HL-60 (cell line): ENCODE measurements around the gene ADGRA1.

Source experiments
- DNase-seq, 2 experiments: peaks; one replicate each; pipeline ENCODE4 v3.0.0-alpha.2; 2010 to 2020; ENCODE audit warnings: low read depth in 1 of 2, low spot score in 1 of 2
- H3K27ac ChIP-seq: fragments of 250-450 bp; sonication (Bioruptor Pico); replicated peaks from 2 replicates; pipeline ENCODE4 v1.5.1; 2020; ENCODE audit warnings: mild to moderate bottlenecking, moderate library complexity
- H3K27me3 ChIP-seq: fragments of 250-450 bp; sonication (Bioruptor Pico); 2 replicates; pipeline ENCODE4 v1.5.1; 2021; ENCODE audit warnings: mild to moderate bottlenecking, moderate library complexity; ENCODE audit not compliant: insufficient read depth, poor library complexity, severe bottlenecking
- H3K4me3 ChIP-seq: replicated peaks from 2 replicates; pipeline ENCODE4 v1.5.1; 2011; ENCODE audit warnings: mild to moderate bottlenecking, control low read depth, low read length; ENCODE audit not compliant: insufficient read depth
- GABPA ChIP-seq: IDR thresholded peaks from 2 replicates; pipeline ENCODE4 v1.6.1; 2012; ENCODE audit warnings: low read depth
- POLR2AphosphoS5 ChIP-seq: IDR thresholded peaks from 2 replicates; pipeline ENCODE4 v1.6.1; 2012; ENCODE audit warnings: low read depth
- REST ChIP-seq: IDR thresholded peaks from 2 replicates; pipeline ENCODE4 v1.6.1; 2012; ENCODE audit warnings: low read depth; ENCODE audit not compliant: insufficient replicate concordance
- SPI1 ChIP-seq: IDR thresholded peaks from 2 replicates; pipeline ENCODE4 v1.6.1; 2012; ENCODE audit warnings: low read depth, mild to moderate bottlenecking, borderline replicate concordance
- TF ChIP-seq, protein P1 (sequence below): IDR thresholded peaks from one replicate; pipeline ENCODE4 v1.5.1; 2011; ENCODE audit warnings: low read length, control low read depth, inconsistent platforms; ENCODE audit not compliant: insufficient read depth

Gene ADGRA1

DNA sequence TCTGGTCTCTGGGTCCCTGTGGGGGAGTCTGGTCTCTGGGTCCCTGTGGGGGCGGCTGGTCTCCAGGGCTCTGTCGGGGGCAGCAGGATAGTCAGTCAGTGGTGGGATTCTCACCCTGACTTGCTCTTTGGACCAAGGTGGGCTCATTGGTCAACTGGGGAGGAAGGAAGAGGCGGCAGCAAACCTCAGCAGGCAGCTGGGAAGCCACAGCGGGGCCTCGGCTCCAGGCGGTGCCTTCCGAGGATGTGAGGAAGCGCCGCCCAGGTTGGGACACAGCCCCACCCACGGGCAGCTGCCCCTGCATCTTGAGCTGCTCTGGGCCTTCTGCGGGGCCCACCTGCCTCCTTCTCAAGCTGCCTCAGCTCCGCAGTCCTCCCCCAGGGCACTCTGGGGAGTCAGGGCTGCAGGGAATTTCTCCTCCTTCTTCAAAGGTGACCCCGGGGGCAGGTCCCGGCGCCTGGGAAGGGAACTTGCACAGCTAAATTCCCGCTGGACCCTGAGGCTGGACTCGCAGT, 51.9 kb downstream of the ADGRA1 start:
- TF ChIP-seq REST (no peak), GABPA (no peak), SPI1 (no peak), POLR2AphosphoS5 (no peak)
- H3K27me3 ChIP-seq: peaks cover 2% of the 10 kb centered on the region
- no peak overlapping the region for H3K27ac ChIP-seq
- no peak overlapping the region for H3K4me3 ChIP-seq
- no peak for DNase-seq

DNA sequence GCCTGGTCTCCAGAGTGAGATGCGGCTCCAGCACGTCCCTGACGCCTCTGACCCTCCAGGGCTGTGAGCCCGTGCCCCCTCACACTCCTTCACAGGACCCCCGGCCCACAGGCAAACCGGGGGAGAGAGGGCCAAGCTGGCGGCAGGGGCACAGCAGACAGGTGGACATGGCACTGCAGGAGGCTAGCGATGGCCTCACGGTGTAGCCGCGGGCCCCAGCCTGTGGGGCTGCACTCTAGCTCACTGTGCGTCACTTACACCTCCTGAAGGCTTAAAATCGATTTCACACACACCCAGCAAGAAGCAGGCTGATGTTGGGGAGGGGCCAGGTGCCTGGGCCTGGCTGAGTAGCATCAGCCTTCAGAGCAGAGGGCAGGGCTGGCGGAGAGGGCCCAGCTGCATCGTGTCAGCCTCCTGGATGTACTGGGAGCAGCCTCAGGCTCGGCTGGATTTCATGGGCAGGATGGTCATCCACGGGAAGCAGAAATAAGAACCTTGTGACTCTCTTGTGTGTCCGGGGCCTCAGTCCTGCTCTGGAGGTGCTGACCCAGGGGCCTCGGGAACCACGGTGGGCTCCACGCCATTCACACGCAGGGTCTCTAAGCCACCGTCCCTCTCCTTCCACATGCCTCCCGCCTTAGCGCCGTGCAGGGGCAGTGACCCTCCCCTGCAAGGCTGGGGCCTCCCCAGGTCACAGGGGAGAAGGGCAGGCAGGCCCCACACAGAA, 52.9 kb downstream of the ADGRA1 start:
- H3K27ac ChIP-seq: no peak overlapping the region
- TF ChIP-seq POLR2AphosphoS5: no peak
- TF ChIP-seq, protein P1, sequence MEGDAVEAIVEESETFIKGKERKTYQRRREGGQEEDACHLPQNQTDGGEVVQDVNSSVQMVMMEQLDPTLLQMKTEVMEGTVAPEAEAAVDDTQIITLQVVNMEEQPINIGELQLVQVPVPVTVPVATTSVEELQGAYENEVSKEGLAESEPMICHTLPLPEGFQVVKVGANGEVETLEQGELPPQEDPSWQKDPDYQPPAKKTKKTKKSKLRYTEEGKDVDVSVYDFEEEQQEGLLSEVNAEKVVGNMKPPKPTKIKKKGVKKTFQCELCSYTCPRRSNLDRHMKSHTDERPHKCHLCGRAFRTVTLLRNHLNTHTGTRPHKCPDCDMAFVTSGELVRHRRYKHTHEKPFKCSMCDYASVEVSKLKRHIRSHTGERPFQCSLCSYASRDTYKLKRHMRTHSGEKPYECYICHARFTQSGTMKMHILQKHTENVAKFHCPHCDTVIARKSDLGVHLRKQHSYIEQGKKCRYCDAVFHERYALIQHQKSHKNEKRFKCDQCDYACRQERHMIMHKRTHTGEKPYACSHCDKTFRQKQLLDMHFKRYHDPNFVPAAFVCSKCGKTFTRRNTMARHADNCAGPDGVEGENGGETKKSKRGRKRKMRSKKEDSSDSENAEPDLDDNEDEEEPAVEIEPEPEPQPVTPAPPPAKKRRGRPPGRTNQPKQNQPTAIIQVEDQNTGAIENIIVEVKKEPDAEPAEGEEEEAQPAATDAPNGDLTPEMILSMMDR: no peak
- no peak for TF ChIP-seq SPI1
- no peak for TF ChIP-seq REST
- no peak for TF ChIP-seq GABPA

DNA sequence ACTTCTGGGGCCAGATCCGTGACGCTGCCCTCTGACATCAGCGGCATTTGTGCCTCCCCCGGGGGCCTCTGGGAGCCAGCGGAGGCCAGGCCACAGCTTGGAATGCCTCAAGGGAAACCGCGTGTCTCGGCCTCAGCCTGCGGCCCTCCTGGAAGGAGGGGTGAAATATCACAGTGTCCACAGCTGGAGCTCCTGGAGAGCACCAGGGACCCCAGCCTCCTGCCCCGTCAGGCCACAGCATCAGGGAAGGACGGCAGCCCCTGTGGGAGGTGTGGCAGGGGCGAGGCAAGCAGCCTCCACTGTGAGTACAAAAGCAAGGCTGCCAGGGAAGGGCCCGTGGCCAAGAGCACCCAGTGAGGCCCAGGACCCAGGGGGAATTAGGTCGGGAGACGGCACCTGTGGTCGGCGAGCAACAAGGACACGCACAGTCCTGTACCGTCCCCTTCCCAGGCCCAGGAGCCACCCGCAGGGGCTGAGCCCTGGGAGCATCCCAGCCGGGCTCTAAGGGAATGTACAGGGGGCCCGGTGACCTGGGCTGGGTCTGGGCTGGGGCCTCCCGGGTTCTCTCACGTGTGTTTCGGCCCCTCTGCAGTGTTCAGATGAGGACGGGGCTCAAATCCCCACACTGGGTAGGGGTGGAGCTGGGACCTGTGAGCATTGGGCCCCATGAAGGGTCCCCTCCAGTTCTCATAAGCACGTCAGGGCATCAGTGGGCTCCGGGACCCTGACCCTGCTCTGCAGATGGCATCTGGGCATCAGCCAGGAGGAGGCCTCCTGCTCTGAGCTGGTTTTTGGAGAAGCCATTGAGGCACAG, 53.6 kb downstream of the ADGRA1 start:
- Histone ChIP-seq H3K27me3 (peaks cover 2% of the 10 kb centered on the region), H3K4me3 (no peak overlapping the region), H3K27ac (no peak overlapping the region)
- TF ChIP-seq REST: no peak
- TF ChIP-seq POLR2AphosphoS5: no peak
- TF ChIP-seq, protein P1: no peak
- TF ChIP-seq GABPA: no peak
- DNase-seq: no peak

More for the DNA sequence above, 52.9 kb downstream of the ADGRA1 start:
- H3K4me3 ChIP-seq: no peak overlapping the region
- H3K27me3 ChIP-seq: peaks cover 2% of the 10 kb centered on the region
- no peak for DNase-seq
